Hepatic stellate cell (primary cell): ENCODE measurements around the gene ZNF681.
"Not testable (repeated sequence)": the region's sequence is repeated elsewhere in the genome, so short reads cannot be mapped to it uniquely, and the experiment has no call there.

Experiments
- DNase-seq: peaks from one replicate; pipeline ENCODE4 v3.0.0; 2011; ENCODE audit warnings: low spot score

Gene ZNF681

GRCh38 chr19:23758187-23759074 is at the start of gene ZNF681:
ZNF681 (minus strand) TSS chr19:23758891; CDS start chr19:23758749, 142 bp downstream.
- peak; percentile 91 for DNase-seq

GRCh38 chr19:23804676-23805075 is 46.0 kb upstream of the ZNF681 start:
- DNase-seq: no peak

- no peak for DNase-seq
Measured at GRCh38 chr19:23802290-23802689, 43.6 kb upstream of the ZNF681 start.

- DNase-seq: no peak
Measured at GRCh38 chr19:23801803-23802202, 43.1 kb upstream of the ZNF681 start.

- no peak for DNase-seq
Measured at GRCh38 chr19:23800868-23801267, 42.2 kb upstream of the ZNF681 start.

- DNase-seq: no peak
Measured at GRCh38 chr19:23800271-23800670, 41.6 kb upstream of the ZNF681 start.

GRCh38 chr19:23799321-23799720 is 40.6 kb upstream of the ZNF681 start:
- no peak for DNase-seq

- DNase-seq: no peak
Measured at GRCh38 chr19:23795462-23795861, 36.8 kb upstream of the ZNF681 start.

- no peak for DNase-seq
Measured at GRCh38 chr19:23792784-23793183, 34.1 kb upstream of the ZNF681 start.

- DNase-seq: no peak
Measured at GRCh38 chr19:23790641-23791488, 32.2 kb upstream of the ZNF681 start.

GRCh38 chr19:23789246-23789645 is 30.6 kb upstream of the ZNF681 start:
- DNase-seq: no peak

- DNase-seq: no peak
Measured at GRCh38 chr19:23788411-23788810, 29.7 kb upstream of the ZNF681 start.

- DNase-seq: no peak
Measured at GRCh38 chr19:23787106-23787505, 28.4 kb upstream of the ZNF681 start.

- no peak for DNase-seq
Measured at GRCh38 chr19:23785982-23786381, 27.3 kb upstream of the ZNF681 start.

- no peak for DNase-seq
Measured at GRCh38 chr19:23784274-23784673, 25.6 kb upstream of the ZNF681 start.

- no peak for DNase-seq
Measured at GRCh38 chr19:23783636-23784035, 24.9 kb upstream of the ZNF681 start.

- no peak for DNase-seq
Measured at GRCh38 chr19:23779645-23780044, 21.0 kb upstream of the ZNF681 start.

GRCh38 chr19:23778566-23778965 is 19.9 kb upstream of the ZNF681 start:
- no peak for DNase-seq

- DNase-seq: not testable (repeated sequence)
Measured at GRCh38 chr19:23778036-23778435, 19.3 kb upstream of the ZNF681 start.

- DNase-seq: no peak
Measured at GRCh38 chr19:23777216-23777615, 18.5 kb upstream of the ZNF681 start.

- DNase-seq: no peak
Measured at GRCh38 chr19:23776507-23777205, 18.0 kb upstream of the ZNF681 start.

GRCh38 chr19:23774524-23774971 is 15.9 kb upstream of the ZNF681 start:
- DNase-seq: no peak
